HL-60 (cell line): ENCODE data around the gene CD300LF.

Experiments
- DNase-seq, 2 experiments: peaks; one replicate each; pipeline ENCODE4 v3.0.0-alpha.2; 2010 to 2020; ENCODE audit warnings: low read depth in 1 of 2, low spot score in 1 of 2
- H3K27ac ChIP-seq: fragments of 250-450 bp; sonication (Bioruptor Pico); replicated peaks from 2 replicates; pipeline ENCODE4 v1.5.1; 2020; ENCODE audit warnings: mild to moderate bottlenecking, moderate library complexity
- H3K27me3 ChIP-seq: fragments of 250-450 bp; sonication (Bioruptor Pico); 2 replicates; pipeline ENCODE4 v1.5.1; 2021; ENCODE audit warnings: mild to moderate bottlenecking, moderate library complexity; ENCODE audit not compliant: insufficient read depth, poor library complexity, severe bottlenecking
- H3K4me3 ChIP-seq: replicated peaks from 2 replicates; pipeline ENCODE4 v1.5.1; 2011; ENCODE audit warnings: mild to moderate bottlenecking, control low read depth, low read length; ENCODE audit not compliant: insufficient read depth
- CTCF ChIP-seq: IDR thresholded peaks from one replicate; pipeline ENCODE4 v1.5.1; 2011; ENCODE audit warnings: low read length, control low read depth, inconsistent platforms; ENCODE audit not compliant: insufficient read depth
- GABPA ChIP-seq: IDR thresholded peaks from 2 replicates; pipeline ENCODE4 v1.6.1; 2012; ENCODE audit warnings: low read depth
- POLR2AphosphoS5 ChIP-seq: IDR thresholded peaks from 2 replicates; pipeline ENCODE4 v1.6.1; 2012; ENCODE audit warnings: low read depth
- SPI1 ChIP-seq: IDR thresholded peaks from 2 replicates; pipeline ENCODE4 v1.6.1; 2012; ENCODE audit warnings: low read depth, mild to moderate bottlenecking, borderline replicate concordance
- TF ChIP-seq, protein P1 (sequence below): IDR thresholded peaks from 2 replicates; pipeline ENCODE4 v1.6.1; 2012; ENCODE audit warnings: low read depth; ENCODE audit not compliant: insufficient replicate concordance

Gene CD300LF

GRCh38 chr17:74729866-74730265 is 17.1 kb upstream of the CD300LF start:
- TF ChIP-seq POLR2AphosphoS5, result no peak
- TF ChIP-seq CTCF, result no peak
- TF ChIP-seq, protein P1, sequence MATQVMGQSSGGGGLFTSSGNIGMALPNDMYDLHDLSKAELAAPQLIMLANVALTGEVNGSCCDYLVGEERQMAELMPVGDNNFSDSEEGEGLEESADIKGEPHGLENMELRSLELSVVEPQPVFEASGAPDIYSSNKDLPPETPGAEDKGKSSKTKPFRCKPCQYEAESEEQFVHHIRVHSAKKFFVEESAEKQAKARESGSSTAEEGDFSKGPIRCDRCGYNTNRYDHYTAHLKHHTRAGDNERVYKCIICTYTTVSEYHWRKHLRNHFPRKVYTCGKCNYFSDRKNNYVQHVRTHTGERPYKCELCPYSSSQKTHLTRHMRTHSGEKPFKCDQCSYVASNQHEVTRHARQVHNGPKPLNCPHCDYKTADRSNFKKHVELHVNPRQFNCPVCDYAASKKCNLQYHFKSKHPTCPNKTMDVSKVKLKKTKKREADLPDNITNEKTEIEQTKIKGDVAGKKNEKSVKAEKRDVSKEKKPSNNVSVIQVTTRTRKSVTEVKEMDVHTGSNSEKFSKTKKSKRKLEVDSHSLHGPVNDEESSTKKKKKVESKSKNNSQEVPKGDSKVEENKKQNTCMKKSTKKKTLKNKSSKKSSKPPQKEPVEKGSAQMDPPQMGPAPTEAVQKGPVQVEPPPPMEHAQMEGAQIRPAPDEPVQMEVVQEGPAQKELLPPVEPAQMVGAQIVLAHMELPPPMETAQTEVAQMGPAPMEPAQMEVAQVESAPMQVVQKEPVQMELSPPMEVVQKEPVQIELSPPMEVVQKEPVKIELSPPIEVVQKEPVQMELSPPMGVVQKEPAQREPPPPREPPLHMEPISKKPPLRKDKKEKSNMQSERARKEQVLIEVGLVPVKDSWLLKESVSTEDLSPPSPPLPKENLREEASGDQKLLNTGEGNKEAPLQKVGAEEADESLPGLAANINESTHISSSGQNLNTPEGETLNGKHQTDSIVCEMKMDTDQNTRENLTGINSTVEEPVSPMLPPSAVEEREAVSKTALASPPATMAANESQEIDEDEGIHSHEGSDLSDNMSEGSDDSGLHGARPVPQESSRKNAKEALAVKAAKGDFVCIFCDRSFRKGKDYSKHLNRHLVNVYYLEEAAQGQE, result no peak
- TF ChIP-seq SPI1, result no peak
- TF ChIP-seq GABPA, result no peak
- no peak overlapping the region for H3K4me3 ChIP-seq
- no peak for DNase-seq
- H3K27ac ChIP-seq, result no peak overlapping the region
- no peaks in the 10 kb centered on the region for H3K27me3 ChIP-seq

DNA sequence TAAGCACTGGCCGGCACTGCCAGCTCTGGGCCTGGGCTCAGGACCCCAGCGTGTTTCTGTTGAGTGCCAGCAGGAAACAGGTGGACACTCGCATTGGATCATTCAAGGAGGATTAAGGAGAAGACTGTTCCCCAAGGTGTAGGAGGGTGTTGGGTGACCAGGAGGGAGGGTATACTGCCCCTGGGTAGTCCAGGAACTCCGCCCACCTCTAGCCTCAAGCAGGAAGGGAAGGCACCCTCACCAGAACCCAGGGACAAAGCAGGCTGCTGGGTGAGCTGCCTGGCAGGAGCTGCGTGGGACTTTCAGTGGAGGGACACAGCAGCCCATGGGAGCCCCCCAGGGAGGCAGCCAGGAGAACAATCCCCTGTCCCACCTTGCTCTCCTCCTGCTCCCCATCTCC is 16.6 kb upstream of the CD300LF start:
- Histone ChIP-seq H3K27me3 (no peaks in the 10 kb centered on the region), H3K4me3 (no peak overlapping the region), H3K27ac (no peak overlapping the region)
- TF ChIP-seq, protein P1, result no peak
- no peak for TF ChIP-seq CTCF
- TF ChIP-seq POLR2AphosphoS5, result no peak
- no peak for TF ChIP-seq GABPA
- TF ChIP-seq SPI1, result no peak
- no peak for DNase-seq

DNA sequence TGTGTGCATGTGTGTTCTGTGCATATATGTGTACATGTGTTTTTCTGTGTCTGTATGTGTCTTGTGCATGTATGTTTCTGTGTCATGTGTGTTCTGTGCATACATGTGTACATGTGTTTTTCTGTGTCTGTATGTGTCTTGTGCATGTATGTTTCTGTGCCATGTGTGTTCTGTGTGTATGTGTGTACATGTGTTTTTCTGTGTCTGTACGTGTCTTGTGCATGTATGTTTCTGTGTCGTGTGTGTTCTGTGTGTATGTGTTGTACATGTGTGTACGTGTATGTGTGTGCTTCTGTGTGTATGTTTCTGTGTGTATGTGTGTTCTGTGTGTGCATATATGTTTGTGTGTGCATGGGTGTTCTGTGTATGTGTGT is 16.0 kb upstream of the CD300LF start:
- no peak for DNase-seq
- Histone ChIP-seq H3K27me3 (no peaks in the 10 kb centered on the region), H3K4me3 (no peak overlapping the region), H3K27ac (no peak overlapping the region)
- TF ChIP-seq GABPA (no peak), CTCF (no peak), POLR2AphosphoS5 (no peak), SPI1 (no peak)
- TF ChIP-seq, protein P1, result no peak
